Fibroblast of pulmonary artery (primary cell): ENCODE data around the gene NKD1.

Source experiments
- DNase-seq: peaks from one replicate; pipeline ENCODE4 v3.0.0-alpha.2; 2010; ENCODE audit warnings: low read depth
- H3K4me3 ChIP-seq: replicated peaks from 2 replicates; pipeline ENCODE4 v1.5.1; 2011; ENCODE audit warnings: low read depth, mild to moderate bottlenecking, control low read depth, low read length, moderate library complexity
- TF ChIP-seq, protein P1 (sequence below): IDR thresholded peaks from 2 replicates; pipeline ENCODE4 v1.5.1; 2011; ENCODE audit warnings: mild to moderate bottlenecking, control low read depth, low read length, inconsistent platforms; ENCODE audit errors: missing control alignments

Gene NKD1

DNA sequence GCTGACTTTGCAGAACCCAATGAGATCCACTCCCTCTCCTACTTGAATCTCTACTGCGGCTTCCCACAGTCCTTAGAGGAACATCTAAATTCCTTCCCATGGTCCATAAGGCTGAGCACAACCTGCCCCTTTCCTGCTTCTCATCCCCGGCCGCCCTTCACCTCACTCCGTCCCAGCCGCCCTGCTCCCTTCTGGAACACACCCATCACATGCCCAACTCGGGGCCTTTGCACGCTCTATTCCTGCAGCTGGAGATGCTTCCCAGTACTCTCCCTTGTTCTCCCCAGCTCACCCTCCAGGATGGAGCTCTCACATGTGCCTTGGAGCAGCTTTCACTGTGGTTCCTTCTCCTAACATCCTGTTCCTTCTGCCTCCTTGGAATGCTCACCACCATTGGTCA lies 23.6 kb downstream of the NKD1 start:
- TF ChIP-seq, protein P1, sequence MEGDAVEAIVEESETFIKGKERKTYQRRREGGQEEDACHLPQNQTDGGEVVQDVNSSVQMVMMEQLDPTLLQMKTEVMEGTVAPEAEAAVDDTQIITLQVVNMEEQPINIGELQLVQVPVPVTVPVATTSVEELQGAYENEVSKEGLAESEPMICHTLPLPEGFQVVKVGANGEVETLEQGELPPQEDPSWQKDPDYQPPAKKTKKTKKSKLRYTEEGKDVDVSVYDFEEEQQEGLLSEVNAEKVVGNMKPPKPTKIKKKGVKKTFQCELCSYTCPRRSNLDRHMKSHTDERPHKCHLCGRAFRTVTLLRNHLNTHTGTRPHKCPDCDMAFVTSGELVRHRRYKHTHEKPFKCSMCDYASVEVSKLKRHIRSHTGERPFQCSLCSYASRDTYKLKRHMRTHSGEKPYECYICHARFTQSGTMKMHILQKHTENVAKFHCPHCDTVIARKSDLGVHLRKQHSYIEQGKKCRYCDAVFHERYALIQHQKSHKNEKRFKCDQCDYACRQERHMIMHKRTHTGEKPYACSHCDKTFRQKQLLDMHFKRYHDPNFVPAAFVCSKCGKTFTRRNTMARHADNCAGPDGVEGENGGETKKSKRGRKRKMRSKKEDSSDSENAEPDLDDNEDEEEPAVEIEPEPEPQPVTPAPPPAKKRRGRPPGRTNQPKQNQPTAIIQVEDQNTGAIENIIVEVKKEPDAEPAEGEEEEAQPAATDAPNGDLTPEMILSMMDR = no peak
- H3K4me3 ChIP-seq = no peak overlapping the region
- DNase-seq = no peak

DNA sequence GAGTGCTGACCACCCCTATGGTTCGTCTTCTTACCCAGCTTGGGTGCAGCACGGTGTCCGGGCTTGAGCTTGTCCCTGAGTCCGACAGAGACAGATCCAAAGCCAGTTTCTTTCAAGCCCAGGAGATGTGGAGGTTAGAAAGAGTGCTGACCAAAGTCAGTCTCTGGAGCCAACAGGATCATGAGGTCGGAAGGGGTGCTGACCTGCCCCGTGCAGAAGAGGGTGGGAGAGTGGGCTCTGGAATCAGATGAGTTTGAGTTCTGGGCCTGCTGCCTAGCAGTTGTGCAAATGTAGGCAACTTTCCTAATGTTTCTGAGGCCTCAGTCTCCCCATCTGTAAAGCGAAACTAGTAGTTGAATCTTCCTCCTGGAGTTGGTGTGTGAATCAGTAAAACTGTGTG lies 24.5 kb downstream of the NKD1 start:
- no peak for DNase-seq

DNA sequence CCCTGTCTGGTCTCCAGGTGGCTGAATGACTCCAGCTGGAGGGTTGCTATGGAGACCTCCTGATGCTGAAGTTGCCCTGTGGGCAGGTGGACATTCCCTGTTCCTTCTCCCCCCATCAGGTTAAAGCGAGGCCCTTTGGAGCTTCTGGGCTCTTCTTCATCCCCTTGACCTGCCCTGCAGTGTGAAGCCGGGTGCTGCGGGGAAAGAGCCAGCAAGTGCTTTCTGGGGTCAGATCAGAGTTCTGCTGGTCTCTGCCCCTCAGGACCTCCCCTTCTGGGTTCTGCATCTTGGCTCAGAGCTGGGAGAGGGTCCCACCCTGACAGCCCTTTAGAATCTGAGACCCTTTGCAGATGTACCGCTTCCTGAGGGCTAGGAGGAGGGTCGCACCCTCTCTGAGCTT lies 25.1 kb downstream of the NKD1 start:
- H3K4me3 ChIP-seq = no peak overlapping the region
- DNase-seq = no peak
- TF ChIP-seq, protein P1 = no peak

More for the DNA sequence above, 24.5 kb downstream of the NKD1 start:
- H3K4me3 ChIP-seq = no peak overlapping the region
- TF ChIP-seq, protein P1 = no peak

DNA sequence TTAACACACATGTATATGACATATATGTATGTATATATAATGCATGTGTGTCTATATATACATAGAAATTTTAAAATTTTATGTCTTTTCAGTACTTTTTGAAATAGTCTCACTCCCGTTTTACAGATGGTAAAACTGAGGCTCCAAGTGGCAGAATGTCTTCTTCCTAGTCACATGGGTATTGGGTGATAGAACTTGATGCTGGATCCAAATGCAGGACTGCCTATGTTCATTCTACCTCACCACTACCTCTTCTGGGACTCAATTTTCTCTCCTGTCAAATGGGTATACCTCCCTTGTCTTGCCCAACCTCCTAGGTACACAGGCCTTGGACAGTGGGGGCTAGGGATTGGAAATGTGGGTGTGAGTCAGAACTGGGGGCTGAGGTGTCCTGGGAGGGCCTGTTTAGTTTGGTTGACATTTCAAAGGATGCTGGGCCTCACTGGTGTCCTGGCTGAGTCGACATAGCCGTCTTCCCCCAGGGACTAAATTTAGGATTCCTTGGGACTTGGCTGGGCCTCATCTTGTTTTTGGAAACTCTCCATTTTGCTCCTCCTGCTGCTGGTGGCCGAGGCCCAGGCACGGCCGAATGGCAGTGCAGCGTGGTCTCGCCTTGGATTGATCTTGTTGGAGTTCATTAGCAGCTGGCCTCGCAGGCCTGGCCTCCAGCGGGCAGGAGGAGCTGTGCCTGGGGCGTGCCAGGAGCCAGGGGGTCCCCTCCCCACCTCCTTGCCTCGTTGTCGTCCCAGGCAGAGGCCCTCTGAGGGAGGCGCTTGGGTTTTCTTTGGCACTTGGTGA lies 25.9 kb downstream of the NKD1 start:
- TF ChIP-seq, protein P1 = no peak
- H3K4me3 ChIP-seq = no peak overlapping the region
- no peak for DNase-seq

DNA sequence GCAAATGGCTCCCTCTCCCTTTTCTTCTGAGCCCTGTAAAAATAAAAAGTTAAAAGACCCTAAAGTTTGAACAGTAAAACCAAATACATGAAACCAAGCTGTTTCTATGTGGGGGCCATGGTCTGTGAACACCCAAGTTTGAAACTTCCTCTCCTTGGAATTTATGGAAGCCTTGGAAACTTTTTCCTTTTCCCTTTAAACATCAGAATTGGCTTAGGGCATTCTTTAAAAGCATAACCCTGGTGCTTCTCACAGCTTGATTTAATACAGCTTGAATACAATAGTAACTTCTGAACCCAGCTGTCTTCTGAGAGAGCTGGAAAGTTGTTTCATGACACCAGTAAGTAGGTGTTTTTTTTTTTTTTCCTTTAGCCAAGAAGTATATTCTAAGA lies 26.5 kb downstream of the NKD1 start:
- DNase-seq = no peak
- no peak overlapping the region for H3K4me3 ChIP-seq
- TF ChIP-seq, protein P1 = no peak

DNA sequence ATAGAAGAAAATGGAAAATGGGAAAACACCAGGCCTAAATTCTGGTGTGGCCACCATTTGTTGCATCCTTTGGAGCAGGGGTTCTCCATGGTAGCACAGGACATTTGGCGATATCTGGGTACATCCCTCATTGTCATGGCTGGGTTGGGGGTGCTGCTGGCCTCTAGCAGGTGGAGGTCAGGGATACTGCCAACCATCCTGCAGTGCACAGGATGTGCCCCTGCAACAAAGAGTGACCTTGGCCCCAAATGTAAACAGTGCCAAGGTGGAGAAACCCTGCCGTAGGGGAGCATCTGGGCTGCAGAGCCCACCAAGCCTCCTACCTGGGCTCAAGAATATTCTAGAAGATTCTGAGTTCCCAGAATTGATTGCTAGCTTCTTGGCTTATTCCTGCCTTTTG lies 27.5 kb downstream of the NKD1 start:
- H3K4me3 ChIP-seq = no peak overlapping the region
- no peak for DNase-seq
- TF ChIP-seq, protein P1 = no peak
